Panc1 (cell line): ENCODE data around the gene GSC2.

Experiments used
- TCF7L2 ChIP-seq: IDR thresholded peaks from 2 replicates; pipeline ENCODE4 v1.6.1; 2011; ENCODE audit warnings: mild to moderate bottlenecking, low read depth, low read length, inconsistent platforms
- TF ChIP-seq, protein P1 (sequence below), 2 experiments: IDR thresholded peaks; 2 replicates each; pipeline ENCODE4 v1.6.1; 2011 to 2012; ENCODE audit warnings: low read depth in 2 of 2, control low read depth in 1 of 2, low read length in 1 of 2, mild to moderate bottlenecking in 1 of 2, moderate library complexity in 1 of 2; ENCODE audit not compliant: insufficient read depth in 1 of 2

DNA sequence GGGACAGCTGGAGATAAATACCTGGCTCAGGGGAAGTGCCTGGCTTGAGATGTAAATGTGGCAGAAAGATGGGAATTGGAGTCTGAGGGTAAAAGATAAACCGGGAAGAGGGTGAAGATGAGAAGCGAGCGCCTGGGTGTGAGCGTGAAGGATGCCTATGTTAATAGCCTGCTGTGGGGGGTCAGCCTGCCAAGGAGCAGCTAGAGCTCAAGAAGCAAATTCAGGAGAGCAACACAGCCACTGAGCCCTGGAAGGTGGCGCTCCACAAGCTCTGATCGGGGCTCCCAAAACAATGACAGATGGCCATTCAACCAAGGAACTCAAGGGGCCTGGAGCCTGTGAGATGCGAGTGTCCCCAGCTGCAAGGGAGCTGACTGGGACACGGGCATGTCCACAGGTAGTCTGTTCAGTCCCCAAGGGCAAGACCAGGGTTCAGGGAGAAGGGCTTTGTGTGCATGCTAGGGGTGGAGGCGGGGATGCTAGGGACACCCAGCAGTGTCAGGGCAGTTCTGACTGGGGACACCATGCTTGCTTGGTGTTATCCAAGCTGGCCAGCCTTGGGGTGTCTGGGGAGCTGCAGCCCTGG is 2.8 kb downstream of the GSC2 start:
- TF ChIP-seq, protein P1, sequence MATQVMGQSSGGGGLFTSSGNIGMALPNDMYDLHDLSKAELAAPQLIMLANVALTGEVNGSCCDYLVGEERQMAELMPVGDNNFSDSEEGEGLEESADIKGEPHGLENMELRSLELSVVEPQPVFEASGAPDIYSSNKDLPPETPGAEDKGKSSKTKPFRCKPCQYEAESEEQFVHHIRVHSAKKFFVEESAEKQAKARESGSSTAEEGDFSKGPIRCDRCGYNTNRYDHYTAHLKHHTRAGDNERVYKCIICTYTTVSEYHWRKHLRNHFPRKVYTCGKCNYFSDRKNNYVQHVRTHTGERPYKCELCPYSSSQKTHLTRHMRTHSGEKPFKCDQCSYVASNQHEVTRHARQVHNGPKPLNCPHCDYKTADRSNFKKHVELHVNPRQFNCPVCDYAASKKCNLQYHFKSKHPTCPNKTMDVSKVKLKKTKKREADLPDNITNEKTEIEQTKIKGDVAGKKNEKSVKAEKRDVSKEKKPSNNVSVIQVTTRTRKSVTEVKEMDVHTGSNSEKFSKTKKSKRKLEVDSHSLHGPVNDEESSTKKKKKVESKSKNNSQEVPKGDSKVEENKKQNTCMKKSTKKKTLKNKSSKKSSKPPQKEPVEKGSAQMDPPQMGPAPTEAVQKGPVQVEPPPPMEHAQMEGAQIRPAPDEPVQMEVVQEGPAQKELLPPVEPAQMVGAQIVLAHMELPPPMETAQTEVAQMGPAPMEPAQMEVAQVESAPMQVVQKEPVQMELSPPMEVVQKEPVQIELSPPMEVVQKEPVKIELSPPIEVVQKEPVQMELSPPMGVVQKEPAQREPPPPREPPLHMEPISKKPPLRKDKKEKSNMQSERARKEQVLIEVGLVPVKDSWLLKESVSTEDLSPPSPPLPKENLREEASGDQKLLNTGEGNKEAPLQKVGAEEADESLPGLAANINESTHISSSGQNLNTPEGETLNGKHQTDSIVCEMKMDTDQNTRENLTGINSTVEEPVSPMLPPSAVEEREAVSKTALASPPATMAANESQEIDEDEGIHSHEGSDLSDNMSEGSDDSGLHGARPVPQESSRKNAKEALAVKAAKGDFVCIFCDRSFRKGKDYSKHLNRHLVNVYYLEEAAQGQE (IDR thresholded peaks at IDR 0.05; ENCODE audit: insufficient read depth in 1 of 2, low read depth in 2 of 2, low read length in 1 of 2), result no peak
- no peak for TF ChIP-seq TCF7L2
